Femur (tissue), 1 donor: Measurements from ENCODE around the gene SHMT1.
"Not testable (repeated sequence)": the region's sequence is repeated elsewhere in the genome, so short reads cannot be mapped to it uniquely, and the experiment has no call there.

ENCODE experiments used
- DNase-seq: peaks from one replicate; pipeline ENCODE4 v3.0.0-alpha.2; 2017

SHMT1 gene

GRCh38 chr17:18363101-18364049 is at the start of gene SHMT1:
Gene SHMT1 (minus strand): TSS chr17:18363550. CDS start chr17:18355981, 7,569 bp downstream.
- DNase-seq = peak; percentile 95

GRCh38 chr17:18412001-18412538 is 48.7 kb upstream of the SHMT1 start:
- DNase-seq = not testable (repeated sequence)

GRCh38 chr17:18411377-18411864 is 48.1 kb upstream of the SHMT1 start:
- peak; percentile 81 for DNase-seq

GRCh38 chr17:18410736-18411135 is 47.4 kb upstream of the SHMT1 start:
- DNase-seq = peak; percentile 21

GRCh38 chr17:18409321-18409720 is 46.0 kb upstream of the SHMT1 start:
- not testable (repeated sequence) for DNase-seq

GRCh38 chr17:18408906-18409305 is 45.6 kb upstream of the SHMT1 start:
- DNase-seq = not testable (repeated sequence)

- not testable (repeated sequence) for DNase-seq
Observed at GRCh38 chr17:18403604-18404003, 40.3 kb upstream of the SHMT1 start.

- not testable (repeated sequence) for DNase-seq
Observed at GRCh38 chr17:18403166-18403565, 39.8 kb upstream of the SHMT1 start.

- DNase-seq = not testable (repeated sequence)
Observed at GRCh38 chr17:18401872-18402590, 38.7 kb upstream of the SHMT1 start.

- DNase-seq = not testable (repeated sequence)
Observed at GRCh38 chr17:18388728-18389127, 25.4 kb upstream of the SHMT1 start.

- not testable (repeated sequence) for DNase-seq
Observed at GRCh38 chr17:18388266-18388665, 24.9 kb upstream of the SHMT1 start.

GRCh38 chr17:18387583-18387982 is 24.2 kb upstream of the SHMT1 start:
- not testable (repeated sequence) for DNase-seq

- DNase-seq = not testable (repeated sequence)
Observed at GRCh38 chr17:18384271-18384670, 20.9 kb upstream of the SHMT1 start.

- not testable (repeated sequence) for DNase-seq
Observed at GRCh38 chr17:18383079-18383481, 19.7 kb upstream of the SHMT1 start.

GRCh38 chr17:18382441-18383078 is 19.2 kb upstream of the SHMT1 start:
- no peak for DNase-seq

GRCh38 chr17:18381953-18382245 is 18.5 kb upstream of the SHMT1 start:
- no peak for DNase-seq

- no peak for DNase-seq
Observed at GRCh38 chr17:18381158-18381952, 18.0 kb upstream of the SHMT1 start.

GRCh38 chr17:18380471-18381157 is 17.3 kb upstream of the SHMT1 start:
- DNase-seq = no peak

- DNase-seq = no peak
Observed at GRCh38 chr17:18379246-18380146, 16.1 kb upstream of the SHMT1 start.

- DNase-seq = not testable (repeated sequence)
Observed at GRCh38 chr17:18378614-18379013, 15.3 kb upstream of the SHMT1 start.
